HG03159 (cell line): ENCODE measurements around the gene CSMD2.

Experiments used
- ATAC-seq: cut with Tn5 transposase; IDR thresholded peaks from one replicate; pipeline ENCODE4 v1.9.1; 2021; ENCODE audit warnings: mild to moderate bottlenecking, moderate library complexity; ENCODE audit not compliant: unreplicated experiment

The CSMD2 gene

DNA sequence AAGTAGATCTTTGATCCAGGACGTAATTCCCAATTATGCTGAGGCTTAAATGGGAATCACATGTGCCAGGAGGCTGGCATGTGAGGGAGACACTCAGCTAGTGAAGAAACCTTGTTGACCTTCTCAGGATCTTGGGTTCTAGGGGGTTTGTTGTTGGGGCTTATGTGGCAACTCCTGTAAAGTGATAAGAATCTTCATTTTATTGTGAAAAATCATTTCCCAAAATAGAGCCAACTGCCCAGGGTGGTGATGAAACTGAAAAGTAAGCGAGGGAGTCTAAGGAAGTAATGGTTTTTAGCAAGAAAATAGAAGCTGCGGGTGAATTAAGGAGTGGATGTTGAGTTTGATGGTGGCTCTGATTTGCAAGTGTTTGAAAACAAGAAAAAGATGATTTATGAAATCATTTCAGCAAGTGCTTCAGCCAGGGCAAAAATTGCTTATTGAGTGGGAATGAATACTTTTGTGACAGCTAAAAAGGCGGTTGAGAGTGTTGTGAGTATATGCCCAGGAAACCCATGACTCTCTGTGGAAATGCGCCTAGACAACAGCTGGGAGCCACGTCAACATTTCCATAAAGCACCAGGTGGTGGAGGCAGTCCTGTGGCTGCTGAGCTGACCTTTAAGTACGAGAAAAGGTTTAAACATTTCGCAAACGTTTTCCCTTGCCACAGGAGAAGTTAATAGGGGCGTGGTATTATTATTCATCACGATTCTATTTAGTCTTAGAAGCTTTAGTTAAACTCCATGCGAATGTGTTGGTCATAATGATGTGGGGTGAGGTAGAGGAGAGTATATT is 198.5 kb downstream of the CSMD2 start:
- no peak for ATAC-seq

DNA sequence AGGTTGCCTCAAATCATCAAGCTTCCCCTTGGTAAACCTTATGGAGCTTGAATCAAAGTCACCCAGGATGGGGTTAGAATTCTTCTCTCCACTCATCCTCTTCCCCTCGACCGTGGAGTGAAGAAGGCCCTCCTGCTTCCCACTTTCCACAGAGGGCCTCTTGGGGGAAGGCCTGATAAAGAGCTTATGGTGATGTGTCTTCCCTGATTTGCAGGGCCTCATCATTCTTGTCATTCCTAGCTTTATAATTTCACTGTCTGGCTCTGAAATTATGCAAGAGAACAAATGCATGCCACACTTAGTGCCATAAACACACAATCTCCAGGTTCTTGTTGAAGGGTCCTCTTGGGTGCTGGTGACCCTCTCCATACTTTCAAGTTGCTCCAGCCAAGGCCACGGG is 199.9 kb downstream of the CSMD2 start:
- no peak for ATAC-seq

GRCh38 chr1:33962061-33962460 is 203.0 kb downstream of the CSMD2 start:
- no peak for ATAC-seq

DNA sequence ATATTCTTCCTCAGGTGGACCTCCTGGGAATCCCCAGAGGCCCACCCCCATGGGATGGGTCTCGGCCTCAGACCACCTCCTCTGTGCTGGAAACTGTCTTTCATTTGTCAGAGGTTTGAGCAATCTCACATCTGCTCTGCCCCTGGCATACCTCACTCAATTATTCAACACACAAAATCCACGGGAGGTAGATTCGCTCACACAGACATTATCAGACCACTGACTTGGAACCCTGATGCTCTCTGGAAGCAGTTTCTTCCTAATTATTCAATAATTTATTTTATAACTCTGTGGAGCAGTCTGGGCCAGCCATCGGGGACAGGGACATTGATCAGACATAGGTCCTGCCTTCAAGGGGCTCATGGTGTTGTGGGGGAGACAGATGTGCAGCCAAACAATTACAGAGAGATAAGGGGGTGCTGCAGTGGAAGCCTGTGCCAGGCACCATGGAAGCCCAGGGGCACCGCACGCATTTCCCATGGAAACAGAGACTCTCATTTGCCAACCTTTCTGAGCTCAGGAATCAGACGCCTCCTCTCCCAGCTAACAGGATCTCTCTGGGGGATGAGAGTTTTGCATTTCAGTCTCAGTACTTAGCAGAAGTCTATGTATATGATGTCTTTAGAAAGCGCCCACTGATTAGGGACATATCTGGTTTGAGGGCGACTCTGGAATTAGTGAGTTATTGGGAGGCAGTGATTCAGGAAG is 204.7 kb downstream of the CSMD2 start:
- no peak for ATAC-seq

GRCh38 chr1:33957854-33958253 is 207.2 kb downstream of the CSMD2 start:
- no peak for ATAC-seq

- no peak for ATAC-seq
Observed at GRCh38 chr1:33955096-33955495, 209.9 kb downstream of the CSMD2 start.

- no peak for ATAC-seq
Observed at GRCh38 chr1:33949570-33949969, 215.5 kb downstream of the CSMD2 start.

DNA sequence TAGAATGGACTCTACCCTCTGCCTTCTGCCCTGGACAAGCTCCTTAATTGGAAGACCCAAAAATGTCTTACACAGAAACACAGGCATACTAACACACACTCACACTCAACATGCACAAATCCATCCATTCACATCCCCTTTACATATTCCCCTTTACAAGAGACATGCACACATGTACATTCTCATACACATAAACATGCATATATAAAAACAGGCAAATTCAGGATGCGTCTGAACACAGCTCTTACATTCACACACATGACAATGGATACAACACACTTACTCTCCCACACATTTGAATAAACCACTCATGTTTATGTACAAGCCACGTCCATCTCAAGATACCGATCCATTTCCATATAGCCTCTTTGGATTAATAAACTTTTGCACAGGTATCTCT is 216.7 kb downstream of the CSMD2 start:
- ATAC-seq = no peak

DNA sequence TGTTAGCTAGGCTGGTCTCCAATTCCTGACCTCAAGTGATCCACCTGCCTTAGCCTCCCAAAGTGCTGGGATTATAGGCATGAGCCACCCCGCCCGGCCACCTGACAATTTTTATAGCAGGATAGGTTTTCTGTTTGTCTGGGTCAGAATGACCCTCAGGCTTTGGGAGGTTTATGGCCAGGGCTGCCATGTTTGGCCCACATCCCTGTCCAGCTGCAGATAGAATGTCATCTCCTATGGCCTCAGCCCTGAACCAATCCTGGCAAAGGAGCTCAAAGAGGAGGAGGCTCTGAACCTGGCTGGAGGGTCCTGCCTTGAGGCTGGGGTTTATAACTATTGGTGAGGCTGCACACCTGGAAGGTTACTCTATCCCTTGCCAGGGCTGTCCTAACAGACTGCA is 218.2 kb downstream of the CSMD2 start:
- no peak for ATAC-seq

GRCh38 chr1:33944846-33945245 is 220.2 kb downstream of the CSMD2 start:
- no peak for ATAC-seq

GRCh38 chr1:33943978-33944377 is 221.1 kb downstream of the CSMD2 start:
- ATAC-seq = no peak

- no peak for ATAC-seq
Observed at GRCh38 chr1:33932871-33933270, 232.2 kb downstream of the CSMD2 start.

DNA sequence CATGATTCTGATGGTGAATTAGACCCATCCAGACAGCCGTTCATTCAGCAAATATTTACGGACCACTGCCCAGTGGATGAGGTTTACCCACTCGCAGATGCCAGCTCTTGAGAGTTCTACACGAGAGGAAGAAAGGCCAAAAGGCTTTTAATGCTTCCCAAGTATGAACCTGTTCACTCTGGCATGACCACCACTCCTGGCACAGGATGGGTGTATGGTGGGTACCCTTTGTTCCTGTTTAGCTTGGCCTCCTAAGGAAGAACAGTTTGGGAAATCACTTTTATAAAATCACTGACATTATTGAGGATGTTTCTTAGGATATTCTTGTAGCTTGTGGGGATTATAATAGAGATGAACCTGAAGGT is 233.9 kb downstream of the CSMD2 start:
- ATAC-seq = no peak

DNA sequence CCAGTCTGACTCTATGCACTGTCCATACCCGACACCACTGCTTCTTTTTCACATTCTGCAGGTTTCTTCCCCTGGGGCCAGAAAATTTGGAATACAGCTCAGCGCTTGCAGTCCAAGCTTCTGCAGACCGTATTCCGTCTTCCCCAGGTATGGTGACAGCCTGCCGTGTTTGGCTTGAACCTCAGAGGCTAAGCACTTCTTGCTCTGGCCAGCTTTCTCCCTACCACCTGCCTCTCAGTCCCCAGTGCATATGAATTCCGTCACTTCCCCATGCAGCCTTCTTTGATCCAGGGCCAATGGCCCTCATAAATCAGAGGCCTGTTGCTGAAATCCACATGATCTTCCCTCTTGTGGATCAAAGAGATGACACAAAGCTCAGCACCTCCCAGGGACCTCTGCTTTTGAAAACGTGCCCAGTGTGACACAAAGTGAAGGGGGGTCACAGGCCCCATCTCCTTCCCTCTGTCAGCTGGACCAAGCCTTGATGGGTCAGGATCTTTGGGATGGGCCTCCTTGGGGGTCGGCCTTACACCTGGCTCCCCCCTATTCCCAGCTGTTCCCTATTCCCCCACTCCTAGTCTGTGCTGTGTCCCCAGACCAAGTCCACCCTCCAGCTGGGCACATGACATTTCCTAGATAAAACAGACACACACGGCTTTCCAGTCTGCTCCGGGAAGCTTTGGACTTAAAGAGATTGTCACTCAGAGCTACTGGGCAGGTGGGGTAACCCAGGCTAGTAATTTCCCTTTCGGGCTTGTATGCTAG is 234.5 kb downstream of the CSMD2 start:
- no peak for ATAC-seq

GRCh38 chr1:33928251-33928650 is 236.8 kb downstream of the CSMD2 start:
- no peak for ATAC-seq

- no peak for ATAC-seq
Observed at GRCh38 chr1:33927721-33928120, 237.3 kb downstream of the CSMD2 start.

DNA sequence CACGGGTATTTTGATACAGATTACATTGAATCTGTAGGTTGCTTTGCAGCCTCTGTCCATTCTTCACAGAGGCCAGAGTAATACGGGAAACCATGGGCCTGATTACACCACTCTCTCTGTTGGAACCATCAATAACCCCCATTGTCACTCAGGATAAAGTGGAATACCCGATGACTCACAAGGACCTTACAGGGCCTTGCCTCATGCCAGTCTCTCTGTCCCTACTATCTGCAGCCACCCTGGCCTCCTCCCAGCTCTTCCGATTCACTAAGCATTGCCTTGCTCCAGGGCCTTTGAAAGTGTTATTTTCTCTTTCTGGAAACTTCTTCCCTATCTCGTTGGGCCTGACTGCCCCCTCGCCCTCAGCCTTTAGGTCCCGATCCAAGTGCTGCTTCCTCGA is 239.4 kb downstream of the CSMD2 start:
- no peak for ATAC-seq

GRCh38 chr1:33921281-33921680 is 243.7 kb downstream of the CSMD2 start:
- ATAC-seq = no peak

- ATAC-seq = no peak
Observed at GRCh38 chr1:33918368-33918767, 246.7 kb downstream of the CSMD2 start.

DNA sequence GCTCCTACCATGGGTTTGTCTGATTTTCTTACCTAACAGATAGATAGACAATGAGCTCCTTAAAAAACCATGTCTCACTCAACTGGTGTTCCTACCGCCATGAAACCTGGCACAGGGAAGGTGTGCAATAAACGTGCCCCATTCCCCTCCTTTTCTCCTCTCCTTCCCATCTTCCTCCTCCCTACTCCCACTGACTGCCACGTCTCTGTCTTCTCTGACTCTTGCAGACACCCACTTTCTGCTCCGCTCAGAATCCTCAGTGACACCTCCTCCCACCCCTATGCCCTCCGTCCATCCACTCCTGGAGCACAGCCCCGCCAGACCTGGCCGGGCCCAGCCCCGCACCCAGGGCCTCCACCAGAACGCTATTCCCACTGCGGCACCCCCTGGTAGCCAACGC is 248.2 kb downstream of the CSMD2 start:
- no peak for ATAC-seq

DNA sequence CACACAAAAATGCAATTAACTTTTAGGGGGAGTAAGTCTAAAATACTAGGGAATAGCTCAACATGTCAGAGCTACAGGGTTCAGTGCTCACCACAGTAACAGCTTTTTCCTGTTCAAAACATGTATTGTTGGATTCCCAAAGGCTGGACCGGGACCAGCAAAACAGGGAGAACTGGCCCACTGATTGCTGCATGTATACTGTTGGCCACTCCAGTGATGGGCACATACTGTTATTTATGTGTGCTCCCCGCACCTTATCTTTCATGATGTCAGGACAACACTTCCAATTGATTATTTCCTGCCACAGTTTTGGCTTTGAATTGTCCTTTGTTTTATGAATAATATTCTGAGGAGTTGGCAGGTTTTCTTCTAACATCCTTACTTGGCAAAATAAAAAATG is 250.5 kb downstream of the CSMD2 start:
- no peak for ATAC-seq
